ENCODE results near the gene HAUS8. TPM values are rescaled to one million over a fixed set of nuclear protein-coding genes. Genes with fewer than 3 reads are reported as not detected.

The HAUS8 gene
- total and polyA plus RNA-seq, 4 donors = 4.5 to 15.1 (median 6.5) TPM

DNA sequence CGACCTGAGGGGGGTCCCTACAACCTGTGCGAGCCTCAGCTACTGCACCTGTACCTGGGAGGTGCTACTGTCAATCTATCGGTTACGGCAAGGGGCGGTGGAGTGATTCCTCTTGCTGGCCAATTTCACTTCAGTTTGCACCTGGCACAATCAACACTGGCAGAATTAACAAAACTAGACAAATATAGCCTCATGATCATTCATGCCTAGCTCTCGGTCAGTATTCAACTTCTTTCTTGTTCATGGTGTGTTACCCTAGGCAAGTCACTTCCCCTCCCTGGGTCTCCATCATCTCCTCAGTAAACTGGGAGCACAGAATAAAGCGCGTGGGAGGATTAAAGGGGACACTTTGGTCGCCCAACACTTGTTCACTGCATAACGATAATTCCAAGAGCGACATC, 618 bp downstream of the HAUS8 start:
- DNase-seq (no peak), ATAC-seq (ENCODE audit: low FRiP score) (no peak)
- Histone ChIP-seq H3K4me3 (ENCODE audit: low read length in 2 of 2) (peak overlapping the region; percentile 35 to 59), H3K27me3 (ENCODE audit: control insufficient read depth in 1 of 2, insufficient read depth in 2 of 2, low read length in 1 of 2) (no peaks in the 10 kb centered on the region), H3K27ac (ENCODE audit: low read depth in 1 of 2, low read length in 2 of 2) (peak overlapping the region in 1 of 2 donors; percentile 79), H3K4me1 (ENCODE audit: control insufficient read depth in 1 of 2, insufficient read depth in 2 of 2, low read length in 2 of 2) (peaks cover 3 to 4% of the 10 kb centered on the region in 2 donors), H3K9me3 (ENCODE audit: control insufficient read depth, low read length) (no peaks in the 10 kb centered on the region), H3K36me3 (ENCODE audit: control insufficient read depth in 1 of 2, insufficient read depth in 2 of 2, low read length in 1 of 2) (no peaks in the 10 kb centered on the region)
- WGBS, 2 donors = 11 to 12% methylated on average over 11 of the region's 11 CpGs
- intact Hi-C loops (cut with DNase I) = loop anchor here (2.0 to 10.0 kb wide), 4 partner anchors 68 to 310 kb away; partner anchors contain the start of gene OCEL1 (in 1 of the 2)

DNA sequence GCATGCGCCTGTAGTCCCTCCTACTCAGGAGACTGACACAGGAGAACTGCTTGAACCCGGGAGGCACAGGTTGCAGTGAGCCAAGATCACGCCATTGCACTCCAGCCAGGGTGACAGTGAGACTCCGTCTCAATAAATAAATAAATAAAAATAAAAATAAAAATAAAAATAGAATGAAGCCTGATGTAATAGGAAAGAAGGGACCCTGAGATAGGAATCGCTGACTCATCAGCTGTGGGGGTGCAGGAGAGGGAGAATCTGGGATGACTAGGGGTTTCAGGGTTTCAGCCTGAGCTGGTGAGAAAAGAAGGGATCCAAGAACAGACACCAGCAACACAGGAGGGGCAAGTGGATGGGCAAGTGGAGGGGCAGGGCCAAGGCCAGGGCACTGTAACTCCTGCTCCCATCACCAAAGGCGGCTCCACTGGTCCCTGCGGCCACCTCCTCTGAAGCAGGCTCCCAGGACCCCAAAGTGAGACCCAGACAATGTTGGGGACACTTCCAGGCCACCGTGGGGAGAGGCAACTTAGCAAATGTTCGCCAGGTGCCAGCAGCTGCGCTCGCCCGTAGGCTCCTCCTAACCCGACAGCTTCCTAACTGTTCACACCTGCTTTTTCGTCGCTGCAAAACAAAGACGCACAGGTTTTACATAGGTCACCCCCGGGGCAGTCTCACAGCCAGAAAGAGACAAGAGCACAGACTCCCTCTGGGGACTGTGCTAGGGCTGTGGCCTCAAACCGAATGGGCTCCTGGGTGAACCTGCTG, 1.2 kb downstream of the HAUS8 start:
- Histone ChIP-seq H3K4me3 (ENCODE audit: low read length in 2 of 2) (peak overlapping the region in 1 of 2 donors; percentile 59), H3K27ac (ENCODE audit: low read depth in 1 of 2, low read length in 2 of 2) (no peak overlapping the region), H3K4me1 (ENCODE audit: control insufficient read depth in 1 of 2, insufficient read depth in 2 of 2, low read length in 2 of 2) (peaks cover 3 to 4% of the 10 kb centered on the region in 2 donors), H3K27me3 (ENCODE audit: control insufficient read depth in 1 of 2, insufficient read depth in 2 of 2, low read length in 1 of 2) (no peaks in the 10 kb centered on the region), H3K36me3 (ENCODE audit: control insufficient read depth in 1 of 2, insufficient read depth in 2 of 2, low read length in 1 of 2) (no peaks in the 10 kb centered on the region), H3K9me3 (ENCODE audit: control insufficient read depth, low read length) (no peaks in the 10 kb centered on the region)
- intact Hi-C loops (cut with DNase I) = loop anchor here in 1 of 2 donors (2.0 to 10.0 kb wide), 2 partner anchors 71 to 311 kb away; no protein-coding TSS in a partner anchor
- 46 to 50% methylated on average over 18 of the region's 18 CpGs for WGBS, 2 donors
- DNase-seq (no peak), ATAC-seq (ENCODE audit: low FRiP score) (no peak)

DNA sequence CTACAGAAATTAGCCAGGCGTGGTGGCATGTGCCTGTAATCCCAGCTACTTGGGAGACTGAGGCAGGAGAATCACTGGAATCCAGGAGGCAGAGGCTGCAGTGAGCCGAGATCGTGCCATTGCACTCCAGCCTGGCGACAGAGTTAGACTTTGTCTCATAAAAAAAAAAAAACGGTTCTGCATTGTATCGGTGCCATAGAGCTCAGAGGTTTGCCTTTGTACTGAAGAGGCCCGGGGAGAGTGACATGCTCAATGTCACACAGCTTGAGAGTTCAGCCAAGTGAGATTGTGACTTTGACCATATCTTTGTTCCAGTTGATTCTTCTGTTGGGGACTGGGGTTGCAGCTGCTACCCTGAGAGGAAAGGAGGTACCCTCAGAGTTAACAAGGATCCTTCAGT, 4.3 kb downstream of the HAUS8 start:
- H3K9me3 ChIP-seq (ENCODE audit: control insufficient read depth, low read length) = no peaks in the 10 kb centered on the region
- 89 to 91% methylated on average over 7 of the region's 7 CpGs for WGBS, 2 donors
- no peaks in the 10 kb centered on the region for H3K27me3 ChIP-seq (ENCODE audit: control insufficient read depth in 1 of 2, insufficient read depth in 2 of 2, low read length in 1 of 2)
- intact Hi-C loops (cut with DNase I) = loop anchor here in 1 of 2 donors (10.0 kb wide), 1 partner anchor 314 kb away; no protein-coding TSS in a partner anchor
- H3K36me3 ChIP-seq (ENCODE audit: control insufficient read depth in 1 of 2, insufficient read depth in 2 of 2, low read length in 1 of 2) = no peaks in the 10 kb centered on the region
- no peak for DNase-seq
- no peaks in the 10 kb centered on the region for H3K4me1 ChIP-seq (ENCODE audit: control insufficient read depth in 1 of 2, insufficient read depth in 2 of 2, low read length in 2 of 2)
- no peak overlapping the region for H3K27ac ChIP-seq (ENCODE audit: low read depth in 1 of 2, low read length in 2 of 2)
- ATAC-seq (ENCODE audit: low FRiP score) = no peak
- no peak overlapping the region for H3K4me3 ChIP-seq (ENCODE audit: low read length in 2 of 2)

GRCh38 chr19:17070421-17070820, 4.8 kb downstream of the HAUS8 start:
- no peak for ATAC-seq (ENCODE audit: low FRiP score)
- H3K9me3 ChIP-seq (ENCODE audit: control insufficient read depth, low read length) = no peaks in the 10 kb centered on the region
- no peak for DNase-seq
- no peak overlapping the region for H3K27ac ChIP-seq (ENCODE audit: low read depth in 1 of 2, low read length in 2 of 2)
- no peaks in the 10 kb centered on the region for H3K36me3 ChIP-seq (ENCODE audit: control insufficient read depth in 1 of 2, insufficient read depth in 2 of 2, low read length in 1 of 2)
- H3K4me1 ChIP-seq (ENCODE audit: control insufficient read depth in 1 of 2, insufficient read depth in 2 of 2, low read length in 2 of 2) = no peaks in the 10 kb centered on the region
- intact Hi-C loops (cut with DNase I) = loop anchor here in 1 of 2 donors (10.0 kb wide), 1 partner anchor 314 kb away; no protein-coding TSS in a partner anchor
- WGBS, 2 donors = 90 to 93% methylated on average over 12 of the region's 12 CpGs
- no peaks in the 10 kb centered on the region for H3K27me3 ChIP-seq (ENCODE audit: control insufficient read depth in 1 of 2, insufficient read depth in 2 of 2, low read length in 1 of 2)
- H3K4me3 ChIP-seq (ENCODE audit: low read length in 2 of 2) = no peak overlapping the region

DNA sequence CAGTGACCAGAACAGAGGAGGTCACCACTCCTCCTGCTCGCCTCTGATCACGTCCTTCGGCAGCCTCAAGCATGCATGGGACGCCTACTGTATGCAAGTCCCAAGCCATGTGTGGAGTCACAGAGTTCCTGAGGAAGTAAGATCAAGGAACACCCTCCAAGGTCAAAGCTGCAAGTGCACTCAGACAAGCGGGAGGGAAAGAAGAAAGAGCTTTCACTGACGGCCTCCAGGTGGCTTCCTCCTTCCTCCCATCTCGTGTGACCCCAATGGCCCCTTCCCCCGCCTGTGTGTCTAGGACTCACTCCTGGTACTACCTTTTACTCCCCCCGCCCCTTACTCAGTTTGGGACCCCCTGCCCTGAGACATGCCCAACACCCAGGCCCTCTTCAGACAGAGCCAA, 6.1 kb downstream of the HAUS8 start:
- DNase-seq (no peak), ATAC-seq (ENCODE audit: low FRiP score) (no peak)
- no peak overlapping the region for H3K27ac ChIP-seq (ENCODE audit: low read depth in 1 of 2, low read length in 2 of 2)
- no peaks in the 10 kb centered on the region for H3K27me3 ChIP-seq (ENCODE audit: control insufficient read depth in 1 of 2, insufficient read depth in 2 of 2, low read length in 1 of 2)
- no peaks in the 10 kb centered on the region for H3K4me1 ChIP-seq (ENCODE audit: control insufficient read depth in 1 of 2, insufficient read depth in 2 of 2, low read length in 2 of 2)
- H3K9me3 ChIP-seq (ENCODE audit: control insufficient read depth, low read length) = no peaks in the 10 kb centered on the region
- intact Hi-C loops (cut with DNase I) = loop anchor here (5.0 kb wide), 3 partner anchors 98 to 213 kb away; partner anchors contain the start of gene ANKLE1 (in 1 of the 2)
- no peaks in the 10 kb centered on the region for H3K36me3 ChIP-seq (ENCODE audit: control insufficient read depth in 1 of 2, insufficient read depth in 2 of 2, low read length in 1 of 2)
- 86% methylated on average over 9 of the region's 9 CpGs for WGBS, 2 donors
- H3K4me3 ChIP-seq (ENCODE audit: low read length in 2 of 2) = no peak overlapping the region

DNA sequence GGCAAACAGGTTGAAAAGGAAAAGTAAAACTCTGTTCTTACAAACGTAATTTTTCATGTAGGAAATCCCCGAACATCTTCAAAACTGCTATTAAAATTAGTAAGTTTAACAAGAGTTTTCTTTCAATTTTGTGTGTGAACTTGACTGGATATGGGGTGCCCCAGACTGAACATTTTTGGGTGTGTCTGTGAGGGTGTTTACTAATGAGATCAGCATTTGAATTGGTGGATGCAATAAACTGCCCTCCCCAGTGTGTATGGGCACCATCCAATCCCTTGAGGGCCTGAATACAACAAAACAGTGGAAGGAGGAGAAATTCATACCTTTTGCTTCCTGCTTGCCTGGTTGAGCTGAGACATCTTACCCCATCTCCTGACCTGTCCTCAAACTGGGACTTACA, 11.8 kb downstream of the HAUS8 start:
- H3K4me1 ChIP-seq (ENCODE audit: control insufficient read depth in 1 of 2, insufficient read depth in 2 of 2, low read length in 2 of 2) = no peaks in the 10 kb centered on the region
- H3K27me3 ChIP-seq (ENCODE audit: control insufficient read depth in 1 of 2, insufficient read depth in 2 of 2, low read length in 1 of 2) = no peaks in the 10 kb centered on the region
- 72 to 93% methylated on average over 2 of the region's 2 CpGs for WGBS, 2 donors
- no peak overlapping the region for H3K4me3 ChIP-seq (ENCODE audit: low read length in 2 of 2)
- H3K36me3 ChIP-seq (ENCODE audit: control insufficient read depth in 1 of 2, insufficient read depth in 2 of 2, low read length in 1 of 2) = peaks cover 0 to 3% of the 10 kb centered on the region in 2 donors
- no peak overlapping the region for H3K27ac ChIP-seq (ENCODE audit: low read depth in 1 of 2, low read length in 2 of 2)
- no peak for ATAC-seq (ENCODE audit: low FRiP score)
- peaks cover 3% of the 10 kb centered on the region for H3K9me3 ChIP-seq (ENCODE audit: control insufficient read depth, low read length)
- intact Hi-C loops (cut with DNase I) = no loop called here
- no peak for DNase-seq

DNA sequence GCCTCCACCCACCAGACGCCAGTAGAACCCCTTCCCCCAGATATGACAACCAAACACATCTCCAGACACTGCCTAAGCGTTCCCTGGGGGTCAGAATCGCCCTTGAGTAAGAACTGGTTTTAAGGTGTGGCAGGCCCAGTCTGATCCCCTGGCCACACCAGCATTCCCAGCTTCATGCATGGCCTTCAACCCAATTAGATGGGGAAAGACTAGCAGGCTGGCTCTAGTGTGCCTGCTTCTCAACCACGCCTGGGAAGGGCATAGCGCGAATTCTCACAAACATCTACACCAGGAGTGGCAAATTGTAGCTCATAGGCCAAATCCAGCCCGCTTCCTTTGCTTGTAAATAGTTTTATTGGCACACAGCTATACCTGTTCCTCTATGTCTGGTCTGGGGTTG, 13.6 kb downstream of the HAUS8 start:
- H3K27ac ChIP-seq (ENCODE audit: low read depth in 1 of 2, low read length in 2 of 2) = no peak overlapping the region
- no peak overlapping the region for H3K4me3 ChIP-seq (ENCODE audit: low read length in 2 of 2)
- DNase-seq = no peak
- H3K9me3 ChIP-seq (ENCODE audit: control insufficient read depth, low read length) = peaks cover 7% of the 10 kb centered on the region
- H3K27me3 ChIP-seq (ENCODE audit: control insufficient read depth in 1 of 2, insufficient read depth in 2 of 2, low read length in 1 of 2) = no peaks in the 10 kb centered on the region
- intact Hi-C loops (cut with DNase I) = no loop called here
- H3K36me3 ChIP-seq (ENCODE audit: control insufficient read depth in 1 of 2, insufficient read depth in 2 of 2, low read length in 1 of 2) = peaks cover 0 to 8% of the 10 kb centered on the region in 2 donors
- ATAC-seq (ENCODE audit: low FRiP score) = no peak
- 90 to 96% methylated on average over 7 of the region's 7 CpGs for WGBS, 2 donors
- H3K4me1 ChIP-seq (ENCODE audit: control insufficient read depth in 1 of 2, insufficient read depth in 2 of 2, low read length in 2 of 2) = no peaks in the 10 kb centered on the region

GRCh38 chr19:17061205-17061604, 14.0 kb downstream of the HAUS8 start:
- DNase-seq (no peak), ATAC-seq (ENCODE audit: low FRiP score) (no peak)
- Histone ChIP-seq H3K9me3 (ENCODE audit: control insufficient read depth, low read length) (peaks cover 7% of the 10 kb centered on the region), H3K4me3 (ENCODE audit: low read length in 2 of 2) (no peak overlapping the region), H3K4me1 (ENCODE audit: control insufficient read depth in 1 of 2, insufficient read depth in 2 of 2, low read length in 2 of 2) (no peaks in the 10 kb centered on the region), H3K36me3 (ENCODE audit: control insufficient read depth in 1 of 2, insufficient read depth in 2 of 2, low read length in 1 of 2) (peaks cover 0 to 8% of the 10 kb centered on the region in 2 donors), H3K27ac (ENCODE audit: low read depth in 1 of 2, low read length in 2 of 2) (no peak overlapping the region), H3K27me3 (ENCODE audit: control insufficient read depth in 1 of 2, insufficient read depth in 2 of 2, low read length in 1 of 2) (no peaks in the 10 kb centered on the region)
- intact Hi-C loops (cut with DNase I) = no loop called here
- WGBS, 2 donors = 95 to 96% methylated on average over 3 of the region's 3 CpGs

- no peak overlapping the region for H3K4me3 ChIP-seq (ENCODE audit: low read length in 2 of 2)
- ATAC-seq (ENCODE audit: low FRiP score) (no peak), DNase-seq (no peak)
- 90 to 92% methylated on average over 3 of the region's 3 CpGs for WGBS, 2 donors
- H3K27me3 ChIP-seq (ENCODE audit: control insufficient read depth in 1 of 2, insufficient read depth in 2 of 2, low read length in 1 of 2) = no peaks in the 10 kb centered on the region
- H3K27ac ChIP-seq (ENCODE audit: low read depth in 1 of 2, low read length in 2 of 2) = no peak overlapping the region
- intact Hi-C loops (cut with DNase I) = no loop called here
- no peaks in the 10 kb centered on the region for H3K4me1 ChIP-seq (ENCODE audit: control insufficient read depth in 1 of 2, insufficient read depth in 2 of 2, low read length in 2 of 2)
- H3K36me3 ChIP-seq (ENCODE audit: control insufficient read depth in 1 of 2, insufficient read depth in 2 of 2, low read length in 1 of 2) = peaks cover 0 to 8% of the 10 kb centered on the region in 2 donors
- H3K9me3 ChIP-seq (ENCODE audit: control insufficient read depth, low read length) = peaks cover 7% of the 10 kb centered on the region
Measured at GRCh38 chr19:17060802-17061201, 14.4 kb downstream of the HAUS8 start.
